Mesendoderm (in vitro differentiated cells): ENCODE data around the gene TBC1D21.

Experiments
- DNase-seq: peaks from one replicate; pipeline ENCODE4 v3.0.0; 2013
- H2AK5ac ChIP-seq: 2 replicates; pipeline ENCODE4 v1.6.1; 2013; ENCODE audit warnings: low read length, inconsistent platforms
- H2BK120ac ChIP-seq: 2 replicates; pipeline ENCODE4 v1.6.1; 2013; ENCODE audit warnings: low read depth, mild to moderate bottlenecking, low read length, moderate library complexity, mixed read lengths
- H2BK15ac ChIP-seq: replicated peaks from 2 replicates; pipeline ENCODE4 v1.6.1; 2013; ENCODE audit warnings: low read depth, mild to moderate bottlenecking, moderate library complexity
- H2BK5ac ChIP-seq: 2 replicates; pipeline ENCODE4 v1.6.1; 2013; ENCODE audit warnings: low read length, inconsistent platforms
- H3K18ac ChIP-seq: 2 replicates; pipeline ENCODE4 v1.6.1; 2013; ENCODE audit warnings: mild to moderate bottlenecking, low read length, mixed read lengths
- H3K23ac ChIP-seq: one replicate; pipeline ENCODE4 v1.6.1; 2013; ENCODE audit warnings: low read length
- H3K27ac ChIP-seq: 2 replicates; pipeline ENCODE4 v1.5.1; 2013; ENCODE audit warnings: low read depth, mild to moderate bottlenecking, inconsistent platforms, low read length, moderate library complexity
- H3K27me3 ChIP-seq: 2 replicates; pipeline ENCODE4 v1.6.1; 2013; ENCODE audit warnings: low read length, control low read depth, mild to moderate bottlenecking, inconsistent platforms; ENCODE audit not compliant: insufficient read depth, poor library complexity
- H3K36me3 ChIP-seq: 2 replicates; pipeline ENCODE4 v1.6.1; 2013; ENCODE audit warnings: low read length, inconsistent platforms; ENCODE audit not compliant: control insufficient read depth, insufficient read depth
- H3K4ac ChIP-seq: one replicate; pipeline ENCODE4 v1.6.1; 2013; ENCODE audit warnings: low read depth, mild to moderate bottlenecking, low read length, moderate library complexity
- H3K4me1 ChIP-seq: 2 replicates; pipeline ENCODE4 v1.6.1; 2013; ENCODE audit warnings: low read depth, low read length, inconsistent platforms; ENCODE audit not compliant: control insufficient read depth
- H3K4me2 ChIP-seq: 2 replicates; pipeline ENCODE4 v1.6.1; 2013; ENCODE audit warnings: low read length
- H3K4me3 ChIP-seq: 2 replicates; pipeline ENCODE4 v1.5.1; 2013; ENCODE audit warnings: mild to moderate bottlenecking, low read length
- H3K56ac ChIP-seq: one replicate; pipeline ENCODE4 v1.6.1; 2013; ENCODE audit warnings: low read length
- H3K79me1 ChIP-seq: 2 replicates; pipeline ENCODE4 v1.6.1; 2013; ENCODE audit warnings: low read length, inconsistent platforms
- H3K79me2 ChIP-seq: 2 replicates; pipeline ENCODE4 v1.6.1; 2013; ENCODE audit warnings: mild to moderate bottlenecking, low read length; ENCODE audit not compliant: control insufficient read depth, insufficient read depth
- H3K9ac ChIP-seq: 2 replicates; pipeline ENCODE4 v1.6.1; 2013; ENCODE audit warnings: low read length, inconsistent platforms
- H4K5ac ChIP-seq: one replicate; pipeline ENCODE4 v1.6.1; 2013; ENCODE audit warnings: low read length
- H4K8ac ChIP-seq: one replicate; pipeline ENCODE4 v1.6.1; 2013; ENCODE audit warnings: low read depth, mild to moderate bottlenecking, control low read depth, low read length, moderate library complexity
- WGBS: extraction: QIAGEN DNeasy Blood & Tissue Kit; methylation state at CpG from one replicate; pipeline ENCODE4 v1.1.7; 2013; ENCODE audit warnings: low lambda C conversion rate, missing lambda C conversion rate; ENCODE audit not compliant: insufficient coverage; ENCODE audit errors: extremely low coverage; 5-methylcytosine and 5-hydroxymethylcytosine counted together

The TBC1D21 gene

GRCh38 chr15:73907035-73907408 lies 33.7 kb downstream of the TBC1D21 start:
- H2BK5ac ChIP-seq = no peak overlapping the region
- H3K23ac ChIP-seq = no peak overlapping the region
- H2BK120ac ChIP-seq = no peak overlapping the region
- no peak overlapping the region for H2AK5ac ChIP-seq
- H3K4me1 ChIP-seq = no peaks in the 10 kb centered on the region
- H2BK15ac ChIP-seq = no peak overlapping the region
- no CpG with 5 or more reads among the region's 2 CpGs for WGBS
- no peak for DNase-seq
- no peak overlapping the region for H3K27ac ChIP-seq
- no peaks in the 10 kb centered on the region for H3K27me3 ChIP-seq
- H3K79me2 ChIP-seq = no peaks in the 10 kb centered on the region
- no peaks in the 10 kb centered on the region for H3K79me1 ChIP-seq
- no peaks in the 10 kb centered on the region for H3K36me3 ChIP-seq
- H3K56ac ChIP-seq = no peak overlapping the region
- no peak overlapping the region for H4K5ac ChIP-seq
- H3K4me2 ChIP-seq = no peak overlapping the region
- no peak overlapping the region for H3K4me3 ChIP-seq
- no peak overlapping the region for H4K8ac ChIP-seq
- no peak overlapping the region for H3K18ac ChIP-seq
- no peak overlapping the region for H3K4ac ChIP-seq
- H3K9ac ChIP-seq = no peak overlapping the region

GRCh38 chr15:73908030-73908821 lies 34.9 kb downstream of the TBC1D21 start:
- no peak overlapping the region for H2AK5ac ChIP-seq
- no peaks in the 10 kb centered on the region for H3K36me3 ChIP-seq
- H3K4me3 ChIP-seq = no peak overlapping the region
- no peaks in the 10 kb centered on the region for H3K4me1 ChIP-seq
- no peak overlapping the region for H2BK120ac ChIP-seq
- H3K23ac ChIP-seq = no peak overlapping the region
- no peak overlapping the region for H2BK15ac ChIP-seq
- H3K9ac ChIP-seq = no peak overlapping the region
- no peak overlapping the region for H2BK5ac ChIP-seq
- no peak overlapping the region for H3K4ac ChIP-seq
- peak; percentile 77 for DNase-seq
- H3K79me1 ChIP-seq = no peaks in the 10 kb centered on the region
- H3K27ac ChIP-seq = no peak overlapping the region
- H4K8ac ChIP-seq = no peak overlapping the region
- no peaks in the 10 kb centered on the region for H3K27me3 ChIP-seq
- H4K5ac ChIP-seq = no peak overlapping the region
- no peak overlapping the region for H3K18ac ChIP-seq
- no peak overlapping the region for H3K4me2 ChIP-seq
- H3K56ac ChIP-seq = no peak overlapping the region
- H3K79me2 ChIP-seq = no peaks in the 10 kb centered on the region
- WGBS = no CpG with 5 or more reads among the region's 7 CpGs

GRCh38 chr15:73908822-73909122 lies 35.4 kb downstream of the TBC1D21 start:
- Histone ChIP-seq H4K8ac (no peak overlapping the region), H3K9ac (no peak overlapping the region), H3K23ac (no peak overlapping the region), H2AK5ac (no peak overlapping the region), H3K27ac (no peak overlapping the region), H3K18ac (no peak overlapping the region), H3K36me3 (no peaks in the 10 kb centered on the region), H3K79me1 (no peaks in the 10 kb centered on the region), H3K27me3 (no peaks in the 10 kb centered on the region), H2BK15ac (no peak overlapping the region), H3K4ac (no peak overlapping the region), H4K5ac (no peak overlapping the region), H2BK120ac (no peak overlapping the region), H3K56ac (no peak overlapping the region), H3K4me3 (no peak overlapping the region), H3K4me1 (no peaks in the 10 kb centered on the region), H3K79me2 (no peaks in the 10 kb centered on the region), H3K4me2 (no peak overlapping the region), H2BK5ac (no peak overlapping the region)
- DNase-seq = no peak
- no CpG with 5 or more reads among the region's 2 CpGs for WGBS

GRCh38 chr15:73909651-73910050 lies 36.3 kb downstream of the TBC1D21 start:
- Histone ChIP-seq H2BK5ac (no peak overlapping the region), H3K36me3 (no peaks in the 10 kb centered on the region), H2AK5ac (no peak overlapping the region), H3K18ac (no peak overlapping the region), H3K23ac (peak overlapping the region; percentile 8), H3K4me2 (no peak overlapping the region), H3K4ac (no peak overlapping the region), H3K79me2 (no peaks in the 10 kb centered on the region), H3K27me3 (no peaks in the 10 kb centered on the region), H3K79me1 (no peaks in the 10 kb centered on the region), H3K56ac (no peak overlapping the region), H3K4me1 (no peaks in the 10 kb centered on the region), H3K9ac (no peak overlapping the region), H3K27ac (no peak overlapping the region), H3K4me3 (no peak overlapping the region), H2BK15ac (no peak overlapping the region), H4K5ac (no peak overlapping the region), H4K8ac (no peak overlapping the region), H2BK120ac (no peak overlapping the region)
- WGBS = no CpG with 5 or more reads among the region's 2 CpGs
- DNase-seq = no peak

- Histone ChIP-seq H4K5ac (no peak overlapping the region), H3K18ac (no peak overlapping the region), H3K23ac (no peak overlapping the region), H3K9ac (no peak overlapping the region), H3K4me1 (no peaks in the 10 kb centered on the region), H2BK15ac (no peak overlapping the region), H3K4me3 (no peak overlapping the region), H2AK5ac (no peak overlapping the region), H3K4me2 (no peak overlapping the region), H4K8ac (no peak overlapping the region), H3K36me3 (no peaks in the 10 kb centered on the region), H3K79me2 (no peaks in the 10 kb centered on the region), H2BK120ac (no peak overlapping the region), H3K79me1 (no peaks in the 10 kb centered on the region), H3K27me3 (no peaks in the 10 kb centered on the region), H2BK5ac (no peak overlapping the region), H3K56ac (no peak overlapping the region), H3K4ac (no peak overlapping the region), H3K27ac (no peak overlapping the region)
- DNase-seq = no peak
- no CpG with 5 or more reads among the region's 7 CpGs for WGBS
Observed at GRCh38 chr15:73910522-73911303, 37.3 kb downstream of the TBC1D21 start.
